ENCODE results near the gene OSBP2.

- no peak for TF ChIP-seq CSRNP3 (CRISPR knock-in tag; IDR thresholded peaks at IDR 0.05)
- TF ChIP-seq BACH2 (CRISPR knock-in tag; IDR thresholded peaks at IDR 0.05; ENCODE audit: borderline replicate concordance) = no peak
- no peak for TF ChIP-seq ESRRG (CRISPR knock-in tag; IDR thresholded peaks at IDR 0.05)
- no peak for TF ChIP-seq POU6F1 (CRISPR knock-in tag; IDR thresholded peaks at IDR 0.05; ENCODE audit: borderline replicate concordance, low read depth)
- no peak for TF ChIP-seq GLIS3 (CRISPR knock-in tag; IDR thresholded peaks at IDR 0.05)
- no peak for TF ChIP-seq ZNF70 (CRISPR knock-in tag; IDR thresholded peaks at IDR 0.05)
- TF ChIP-seq ZNF8 (CRISPR knock-in tag; IDR thresholded peaks at IDR 0.05) = no peak
- TF ChIP-seq, protein P1, sequence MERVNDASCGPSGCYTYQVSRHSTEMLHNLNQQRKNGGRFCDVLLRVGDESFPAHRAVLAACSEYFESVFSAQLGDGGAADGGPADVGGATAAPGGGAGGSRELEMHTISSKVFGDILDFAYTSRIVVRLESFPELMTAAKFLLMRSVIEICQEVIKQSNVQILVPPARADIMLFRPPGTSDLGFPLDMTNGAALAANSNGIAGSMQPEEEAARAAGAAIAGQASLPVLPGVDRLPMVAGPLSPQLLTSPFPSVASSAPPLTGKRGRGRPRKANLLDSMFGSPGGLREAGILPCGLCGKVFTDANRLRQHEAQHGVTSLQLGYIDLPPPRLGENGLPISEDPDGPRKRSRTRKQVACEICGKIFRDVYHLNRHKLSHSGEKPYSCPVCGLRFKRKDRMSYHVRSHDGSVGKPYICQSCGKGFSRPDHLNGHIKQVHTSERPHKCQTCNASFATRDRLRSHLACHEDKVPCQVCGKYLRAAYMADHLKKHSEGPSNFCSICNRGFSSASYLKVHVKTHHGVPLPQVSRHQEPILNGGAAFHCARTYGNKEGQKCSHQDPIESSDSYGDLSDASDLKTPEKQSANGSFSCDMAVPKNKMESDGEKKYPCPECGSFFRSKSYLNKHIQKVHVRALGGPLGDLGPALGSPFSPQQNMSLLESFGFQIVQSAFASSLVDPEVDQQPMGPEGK (CRISPR knock-in tag; IDR thresholded peaks at IDR 0.05; ENCODE audit: borderline replicate concordance) = no peak
- TF ChIP-seq, protein P2, sequence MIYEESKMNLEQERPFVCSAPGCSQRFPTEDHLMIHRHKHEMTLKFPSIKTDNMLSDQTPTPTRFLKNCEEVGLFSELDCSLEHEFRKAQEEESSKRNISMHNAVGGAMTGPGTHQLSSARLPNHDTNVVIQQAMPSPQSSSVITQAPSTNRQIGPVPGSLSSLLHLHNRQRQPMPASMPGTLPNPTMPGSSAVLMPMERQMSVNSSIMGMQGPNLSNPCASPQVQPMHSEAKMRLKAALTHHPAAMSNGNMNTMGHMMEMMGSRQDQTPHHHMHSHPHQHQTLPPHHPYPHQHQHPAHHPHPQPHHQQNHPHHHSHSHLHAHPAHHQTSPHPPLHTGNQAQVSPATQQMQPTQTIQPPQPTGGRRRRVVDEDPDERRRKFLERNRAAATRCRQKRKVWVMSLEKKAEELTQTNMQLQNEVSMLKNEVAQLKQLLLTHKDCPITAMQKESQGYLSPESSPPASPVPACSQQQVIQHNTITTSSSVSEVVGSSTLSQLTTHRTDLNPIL (CRISPR knock-in tag; IDR thresholded peaks at IDR 0.05; ENCODE audit: low read depth) = no peak
- TF ChIP-seq ZFP3 (CRISPR knock-in tag; IDR thresholded peaks at IDR 0.05) = no peak
- TF ChIP-seq ARNTL (CRISPR knock-in tag; IDR thresholded peaks at IDR 0.05; ENCODE audit: borderline replicate concordance, low read depth) = no peak
- TF ChIP-seq OSR1 (CRISPR knock-in tag; IDR thresholded peaks at IDR 0.05) = no peak
- TF ChIP-seq ZNF565 (CRISPR knock-in tag; conservative IDR thresholded peaks at IDR 0.05; ENCODE audit: low read depth) = no peak
- TF ChIP-seq SNAI2 (CRISPR knock-in tag; IDR thresholded peaks at IDR 0.05) = no peak
These were observed 235.6 kb downstream of the OSBP2 start for GRCh38 chr22:30930228-30930627.

All from SK-N-SH treated with all-trans-retinoic acid at 6 μM for 48 hours (cell line).